H1 (cell line): ENCODE measurements around the gene KRTAP12-2. TPM values are rescaled to one million over a fixed set of nuclear protein-coding genes. Genes with fewer than 3 reads are reported as not detected.

Experiments used
- ATF2 ChIP-seq: IDR thresholded peaks from 2 replicates; pipeline ENCODE4 v1.6.1; 2012; ENCODE audit warnings: low read length, inconsistent platforms
- CHD1 ChIP-seq: IDR thresholded peaks from 2 replicates; pipeline ENCODE4 v1.6.1; 2012; ENCODE audit warnings: low read depth, low read length, improper control_type of control experiment
- CHD2 ChIP-seq: IDR thresholded peaks from 2 replicates; pipeline ENCODE4 v1.6.1; 2012; ENCODE audit warnings: low read length, improper control_type of control experiment
- EGR1 ChIP-seq: IDR thresholded peaks from 2 replicates; pipeline ENCODE4 v1.6.1; 2011; ENCODE audit warnings: low read depth, low read length, borderline replicate concordance
- JUN ChIP-seq: IDR thresholded peaks from 2 replicates; pipeline ENCODE4 v1.6.1; 2011; ENCODE audit warnings: low read depth, mild to moderate bottlenecking, improper control_type of control experiment, low read length
- POLR2AphosphoS5 ChIP-seq: IDR thresholded peaks from 2 replicates; pipeline ENCODE4 v1.6.1; 2011; ENCODE audit warnings: low read depth, low read length
- polyA plus RNA-seq, 7 experiments: library from polyadenylated mRNA; depleted of rRNA in 3 of 7; stranded (reverse) in 5 of 7; unstranded in 2 of 7; fragments of >200 nt in 5 of 7; fragments of 200-250 nt in 2 of 7; gene quantifications; 1 replicate in 5 of 7; 2 replicates in 1 of 7; 4 replicates in 1 of 7; pipeline versions ENCODE4 v1.2.1 to v1.2.3, GENCODE V29; 2011 to 2013; ENCODE audit warnings: missing spikeins in 2 of 7, mixed read lengths in 2 of 7
- total RNA-seq: library from RNA; stranded (reverse); fragmentation: NEBNext Ultra II Directional; extraction: Animal tissue kit (Norgen Biotek cat#: 25700); gene quantifications from 2 replicates; pipeline ENCODE4 v1.2.1, GENCODE V29; 2021
- TF ChIP-seq, protein P1 (sequence below): fragments of 300-600 bp; sonication (generic); IDR thresholded peaks from 2 replicates; pipeline ENCODE4 v1.7.1; 2012; ENCODE audit warnings: low read length, moderate library complexity, mild to moderate bottlenecking, inconsistent platforms; ENCODE audit not compliant: insufficient replicate concordance
- TF ChIP-seq, protein P2 (sequence below): IDR thresholded peaks from 2 replicates; pipeline ENCODE4 v1.6.1; 2012; ENCODE audit warnings: inconsistent platforms

KRTAP12-2 gene
- total and polyA plus RNA-seq, 2 of the 8 experiments (the other 6 are each of a cell fraction or from before 2014, with no cell fraction given) = 0.50 TPM; not detected in 1

DNA sequence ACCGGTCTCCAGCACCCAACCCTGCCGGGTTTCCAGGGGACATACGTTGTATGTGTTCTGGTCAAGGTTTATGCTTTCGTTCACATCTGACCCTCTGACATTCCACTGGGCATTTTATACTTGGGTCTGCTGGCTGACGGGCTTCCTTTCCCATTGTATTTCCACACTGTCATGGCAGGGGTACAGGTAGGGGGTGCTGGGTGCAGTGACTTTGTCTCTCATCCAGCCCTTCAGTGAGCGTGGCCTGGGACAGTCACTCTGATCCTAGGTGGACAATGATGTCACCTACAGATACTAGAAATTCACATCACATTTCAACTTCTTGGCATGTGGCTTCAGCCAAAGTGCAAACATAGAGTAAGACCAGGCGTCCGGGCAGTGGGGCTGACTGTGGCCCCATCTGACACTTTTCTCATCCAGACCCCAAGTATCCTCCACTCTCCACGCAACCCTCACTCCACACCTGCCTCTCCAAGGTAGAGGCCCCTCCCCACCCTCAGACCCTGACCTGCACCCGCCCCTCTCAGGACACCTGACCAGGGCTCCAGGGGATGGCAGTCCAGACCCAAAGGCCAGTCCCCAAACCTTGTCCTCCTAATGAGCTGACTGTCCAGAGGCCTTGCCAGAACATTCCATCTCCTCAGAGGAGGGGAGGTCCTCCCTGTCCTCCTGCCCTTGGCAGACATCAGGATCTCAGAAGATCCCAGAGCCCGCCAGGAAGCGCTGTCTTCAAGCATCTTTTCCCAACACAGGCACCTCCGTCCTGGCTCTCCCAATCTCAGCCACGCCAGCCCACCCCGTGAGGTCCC, 30.3 kb downstream of the KRTAP12-2 start (continued):
- TF ChIP-seq, protein P1, sequence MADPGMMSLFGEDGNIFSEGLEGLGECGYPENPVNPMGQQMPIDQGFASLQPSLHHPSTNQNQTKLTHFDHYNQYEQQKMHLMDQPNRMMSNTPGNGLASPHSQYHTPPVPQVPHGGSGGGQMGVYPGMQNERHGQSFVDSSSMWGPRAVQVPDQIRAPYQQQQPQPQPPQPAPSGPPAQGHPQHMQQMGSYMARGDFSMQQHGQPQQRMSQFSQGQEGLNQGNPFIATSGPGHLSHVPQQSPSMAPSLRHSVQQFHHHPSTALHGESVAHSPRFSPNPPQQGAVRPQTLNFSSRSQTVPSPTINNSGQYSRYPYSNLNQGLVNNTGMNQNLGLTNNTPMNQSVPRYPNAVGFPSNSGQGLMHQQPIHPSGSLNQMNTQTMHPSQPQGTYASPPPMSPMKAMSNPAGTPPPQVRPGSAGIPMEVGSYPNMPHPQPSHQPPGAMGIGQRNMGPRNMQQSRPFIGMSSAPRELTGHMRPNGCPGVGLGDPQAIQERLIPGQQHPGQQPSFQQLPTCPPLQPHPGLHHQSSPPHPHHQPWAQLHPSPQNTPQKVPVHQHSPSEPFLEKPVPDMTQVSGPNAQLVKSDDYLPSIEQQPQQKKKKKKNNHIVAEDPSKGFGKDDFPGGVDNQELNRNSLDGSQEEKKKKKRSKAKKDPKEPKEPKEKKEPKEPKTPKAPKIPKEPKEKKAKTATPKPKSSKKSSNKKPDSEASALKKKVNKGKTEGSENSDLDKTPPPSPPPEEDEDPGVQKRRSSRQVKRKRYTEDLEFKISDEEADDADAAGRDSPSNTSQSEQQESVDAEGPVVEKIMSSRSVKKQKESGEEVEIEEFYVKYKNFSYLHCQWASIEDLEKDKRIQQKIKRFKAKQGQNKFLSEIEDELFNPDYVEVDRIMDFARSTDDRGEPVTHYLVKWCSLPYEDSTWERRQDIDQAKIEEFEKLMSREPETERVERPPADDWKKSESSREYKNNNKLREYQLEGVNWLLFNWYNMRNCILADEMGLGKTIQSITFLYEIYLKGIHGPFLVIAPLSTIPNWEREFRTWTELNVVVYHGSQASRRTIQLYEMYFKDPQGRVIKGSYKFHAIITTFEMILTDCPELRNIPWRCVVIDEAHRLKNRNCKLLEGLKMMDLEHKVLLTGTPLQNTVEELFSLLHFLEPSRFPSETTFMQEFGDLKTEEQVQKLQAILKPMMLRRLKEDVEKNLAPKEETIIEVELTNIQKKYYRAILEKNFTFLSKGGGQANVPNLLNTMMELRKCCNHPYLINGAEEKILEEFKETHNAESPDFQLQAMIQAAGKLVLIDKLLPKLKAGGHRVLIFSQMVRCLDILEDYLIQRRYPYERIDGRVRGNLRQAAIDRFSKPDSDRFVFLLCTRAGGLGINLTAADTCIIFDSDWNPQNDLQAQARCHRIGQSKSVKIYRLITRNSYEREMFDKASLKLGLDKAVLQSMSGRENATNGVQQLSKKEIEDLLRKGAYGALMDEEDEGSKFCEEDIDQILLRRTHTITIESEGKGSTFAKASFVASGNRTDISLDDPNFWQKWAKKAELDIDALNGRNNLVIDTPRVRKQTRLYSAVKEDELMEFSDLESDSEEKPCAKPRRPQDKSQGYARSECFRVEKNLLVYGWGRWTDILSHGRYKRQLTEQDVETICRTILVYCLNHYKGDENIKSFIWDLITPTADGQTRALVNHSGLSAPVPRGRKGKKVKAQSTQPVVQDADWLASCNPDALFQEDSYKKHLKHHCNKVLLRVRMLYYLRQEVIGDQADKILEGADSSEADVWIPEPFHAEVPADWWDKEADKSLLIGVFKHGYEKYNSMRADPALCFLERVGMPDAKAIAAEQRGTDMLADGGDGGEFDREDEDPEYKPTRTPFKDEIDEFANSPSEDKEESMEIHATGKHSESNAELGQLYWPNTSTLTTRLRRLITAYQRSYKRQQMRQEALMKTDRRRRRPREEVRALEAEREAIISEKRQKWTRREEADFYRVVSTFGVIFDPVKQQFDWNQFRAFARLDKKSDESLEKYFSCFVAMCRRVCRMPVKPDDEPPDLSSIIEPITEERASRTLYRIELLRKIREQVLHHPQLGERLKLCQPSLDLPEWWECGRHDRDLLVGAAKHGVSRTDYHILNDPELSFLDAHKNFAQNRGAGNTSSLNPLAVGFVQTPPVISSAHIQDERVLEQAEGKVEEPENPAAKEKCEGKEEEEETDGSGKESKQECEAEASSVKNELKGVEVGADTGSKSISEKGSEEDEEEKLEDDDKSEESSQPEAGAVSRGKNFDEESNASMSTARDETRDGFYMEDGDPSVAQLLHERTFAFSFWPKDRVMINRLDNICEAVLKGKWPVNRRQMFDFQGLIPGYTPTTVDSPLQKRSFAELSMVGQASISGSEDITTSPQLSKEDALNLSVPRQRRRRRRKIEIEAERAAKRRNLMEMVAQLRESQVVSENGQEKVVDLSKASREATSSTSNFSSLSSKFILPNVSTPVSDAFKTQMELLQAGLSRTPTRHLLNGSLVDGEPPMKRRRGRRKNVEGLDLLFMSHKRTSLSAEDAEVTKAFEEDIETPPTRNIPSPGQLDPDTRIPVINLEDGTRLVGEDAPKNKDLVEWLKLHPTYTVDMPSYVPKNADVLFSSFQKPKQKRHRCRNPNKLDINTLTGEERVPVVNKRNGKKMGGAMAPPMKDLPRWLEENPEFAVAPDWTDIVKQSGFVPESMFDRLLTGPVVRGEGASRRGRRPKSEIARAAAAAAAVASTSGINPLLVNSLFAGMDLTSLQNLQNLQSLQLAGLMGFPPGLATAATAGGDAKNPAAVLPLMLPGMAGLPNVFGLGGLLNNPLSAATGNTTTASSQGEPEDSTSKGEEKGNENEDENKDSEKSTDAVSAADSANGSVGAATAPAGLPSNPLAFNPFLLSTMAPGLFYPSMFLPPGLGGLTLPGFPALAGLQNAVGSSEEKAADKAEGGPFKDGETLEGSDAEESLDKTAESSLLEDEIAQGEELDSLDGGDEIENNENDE = no peak
- no peak for TF ChIP-seq EGR1
- no peak for TF ChIP-seq ATF2
- no peak for TF ChIP-seq JUN
- TF ChIP-seq CHD1 = no peak
- no peak for TF ChIP-seq POLR2AphosphoS5
- TF ChIP-seq, protein P2, sequence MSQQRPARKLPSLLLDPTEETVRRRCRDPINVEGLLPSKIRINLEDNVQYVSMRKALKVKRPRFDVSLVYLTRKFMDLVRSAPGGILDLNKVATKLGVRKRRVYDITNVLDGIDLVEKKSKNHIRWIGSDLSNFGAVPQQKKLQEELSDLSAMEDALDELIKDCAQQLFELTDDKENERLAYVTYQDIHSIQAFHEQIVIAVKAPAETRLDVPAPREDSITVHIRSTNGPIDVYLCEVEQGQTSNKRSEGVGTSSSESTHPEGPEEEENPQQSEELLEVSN = no peak
- no peak for TF ChIP-seq CHD2
